C1 segment of cervical spinal cord (tissue), 14 donors: ENCODE measurements around the gene TDP1.
"Not testable (repeated sequence)": the region's sequence is repeated elsewhere in the genome, so short reads cannot be mapped to it uniquely, and the experiment has no call there.

Source experiments
- DNase-seq, 14 donors: peaks; one replicate each; lab custom pipeline; 2025; lab: John Stamatoyannopoulos, UW

TDP1 gene

DNA sequence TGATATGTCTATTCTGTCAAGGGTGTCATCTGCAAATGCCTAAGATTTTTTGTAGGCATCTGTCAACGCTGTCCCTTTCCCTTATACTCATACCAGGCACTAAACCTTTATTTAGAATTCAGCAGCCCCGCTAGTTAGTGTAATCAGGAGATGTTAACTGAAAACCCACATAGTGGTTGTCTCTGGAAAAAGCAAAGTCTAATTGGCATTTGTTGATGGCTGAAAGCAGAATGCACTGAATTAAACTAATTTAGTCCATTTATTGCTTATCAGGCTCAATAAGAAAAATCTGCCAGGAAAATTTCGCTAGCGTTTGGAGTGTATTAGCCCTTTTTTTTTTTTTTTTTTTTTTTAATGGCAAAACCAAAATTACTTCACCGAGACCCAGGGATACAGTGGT lies 34.5 kb downstream of the TDP1 start:
- no peak for DNase-seq

DNA sequence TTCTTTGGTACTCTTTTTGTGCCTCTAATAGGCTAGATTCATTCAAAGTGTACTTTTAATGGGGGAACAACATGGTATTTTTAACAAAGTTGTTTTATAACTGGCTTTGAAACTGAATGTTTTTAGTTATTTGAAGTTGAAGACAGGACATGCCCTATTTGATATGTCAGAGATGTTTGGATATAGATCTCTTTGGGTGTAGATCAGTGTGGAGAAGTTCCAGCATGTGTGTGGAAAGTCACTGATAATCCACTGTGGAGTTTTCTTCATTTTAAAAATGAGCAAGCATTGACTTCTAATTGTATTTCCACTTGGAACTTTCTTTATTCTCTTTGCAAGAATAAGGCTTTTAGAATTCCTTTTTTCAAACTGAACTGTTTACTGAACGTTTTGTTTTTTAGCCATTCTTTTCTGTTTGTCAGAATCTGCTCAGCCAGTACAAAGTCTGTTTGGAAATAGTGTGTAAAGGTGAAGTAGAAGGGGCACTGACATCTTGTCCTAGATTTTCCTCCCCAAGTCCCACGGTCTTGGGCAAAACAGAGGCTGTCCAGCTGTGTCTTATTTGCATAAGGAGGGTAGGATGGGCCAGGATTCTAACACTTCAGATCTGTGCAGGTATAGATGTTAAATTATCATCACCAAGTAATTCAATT lies 35.0 kb downstream of the TDP1 start:
- DNase-seq, result no peak

DNA sequence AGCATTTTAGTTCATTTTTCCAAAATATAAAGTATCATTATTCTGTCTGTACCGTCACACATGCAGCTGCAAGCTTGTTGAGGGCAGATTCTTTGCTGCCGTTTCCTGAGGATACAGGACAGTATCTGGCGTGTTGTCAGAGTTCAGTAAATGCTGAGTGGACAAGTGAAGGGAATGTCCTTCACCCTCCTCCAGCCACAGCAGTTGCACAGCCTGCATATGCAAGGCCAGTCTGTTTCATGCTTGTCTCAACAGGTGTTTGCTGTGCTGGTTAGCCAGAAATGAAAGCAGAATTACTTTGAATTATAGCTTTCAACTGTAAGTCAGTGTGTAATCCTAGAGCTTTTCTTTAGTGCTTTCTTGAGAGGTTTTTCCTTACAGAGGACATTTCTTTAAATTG lies 36.5 kb downstream of the TDP1 start:
- no peak for DNase-seq

DNA sequence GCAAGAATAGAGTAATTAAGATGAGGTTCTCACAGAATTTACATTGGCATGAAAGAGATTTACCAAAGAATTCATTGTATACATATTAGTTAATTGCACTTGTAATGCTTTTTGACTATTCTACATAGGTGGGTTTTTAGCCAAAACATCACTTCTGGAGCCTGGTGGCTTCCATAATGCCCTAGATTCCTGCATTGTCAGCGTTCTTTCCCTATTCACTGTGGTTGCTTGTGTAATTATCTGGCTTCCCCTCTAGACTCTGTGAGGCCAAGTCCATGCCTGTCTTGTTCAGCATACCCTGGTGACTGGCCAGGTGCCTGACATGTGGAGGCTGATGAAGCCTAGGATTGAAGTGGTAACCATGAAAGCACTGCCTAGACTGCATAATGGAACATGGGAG lies 41.2 kb downstream of the TDP1 start:
- no peak for DNase-seq

DNA sequence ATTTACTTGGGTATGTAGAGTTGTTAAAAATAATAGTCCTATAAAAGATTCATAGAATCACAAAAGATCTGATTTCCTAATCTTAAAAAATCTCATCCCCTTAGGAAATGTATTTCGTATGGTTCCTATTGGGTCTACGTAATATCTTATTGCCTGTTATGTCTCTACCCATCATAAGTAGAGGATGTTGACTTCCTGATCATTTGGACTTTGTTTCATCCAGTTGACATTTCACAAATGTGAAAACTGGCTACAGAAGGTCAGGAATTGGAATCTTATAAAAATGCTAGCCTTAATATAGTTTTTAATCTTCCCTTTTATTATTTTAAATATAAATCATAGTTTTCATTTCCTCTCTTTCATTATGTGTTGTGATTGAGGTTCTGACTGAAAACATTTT lies 45.2 kb downstream of the TDP1 start:
- DNase-seq, result no peak

DNA sequence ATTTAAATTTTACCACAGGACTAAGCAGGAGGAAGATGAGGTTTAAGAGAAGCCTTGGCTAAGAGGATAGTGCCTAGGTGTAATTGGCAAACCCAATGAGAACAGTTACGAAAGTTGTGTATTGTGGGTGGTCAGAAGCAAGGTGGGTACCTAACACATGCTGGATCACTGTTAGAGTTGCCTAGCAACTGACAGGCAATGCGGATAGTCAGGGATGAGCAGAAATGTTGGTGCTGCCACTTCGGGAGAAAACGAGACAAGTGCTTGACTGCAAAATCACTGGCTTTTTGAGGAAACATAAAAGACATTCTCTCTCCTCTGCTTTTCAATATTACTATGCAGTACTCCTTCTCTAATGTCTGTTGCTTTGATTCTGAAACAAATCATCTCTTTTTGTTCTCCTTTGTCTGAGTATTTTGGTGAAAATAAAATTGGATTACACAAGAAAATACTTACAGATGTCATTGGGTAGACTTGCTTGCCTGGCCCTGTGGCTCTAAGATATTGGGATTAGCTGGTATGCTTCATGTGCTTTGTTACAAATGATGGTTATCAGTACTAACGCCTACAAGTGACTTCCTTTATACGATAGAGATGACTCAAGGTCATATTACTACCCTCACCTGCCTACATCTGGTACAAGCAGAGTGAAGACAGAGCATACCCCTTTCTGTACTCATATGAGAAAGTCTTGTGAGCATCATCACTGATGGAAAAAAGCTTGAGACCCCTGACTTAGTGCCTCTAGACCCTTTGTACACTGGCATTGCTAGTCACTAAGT lies 48.0 kb downstream of the TDP1 start:
- no peak for DNase-seq

DNA sequence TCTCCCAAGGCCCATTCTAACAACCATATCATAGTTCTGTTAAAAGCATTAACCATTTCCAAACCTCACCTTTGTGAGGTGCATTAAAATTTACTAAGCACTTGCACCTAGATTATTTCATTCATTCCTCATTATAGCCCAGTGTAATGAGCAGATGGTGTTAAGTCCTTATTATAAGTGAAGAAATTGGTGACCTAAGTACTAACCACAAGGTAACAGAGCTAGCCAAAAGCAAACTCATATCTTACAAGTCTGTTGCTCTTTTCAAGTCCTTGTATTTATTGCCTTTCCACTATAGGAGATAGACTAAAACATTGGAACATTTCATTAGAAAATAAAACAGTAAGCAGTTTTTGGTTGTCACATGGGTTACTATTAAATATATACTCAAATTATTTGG lies 49.7 kb downstream of the TDP1 start:
- no peak for DNase-seq

DNA sequence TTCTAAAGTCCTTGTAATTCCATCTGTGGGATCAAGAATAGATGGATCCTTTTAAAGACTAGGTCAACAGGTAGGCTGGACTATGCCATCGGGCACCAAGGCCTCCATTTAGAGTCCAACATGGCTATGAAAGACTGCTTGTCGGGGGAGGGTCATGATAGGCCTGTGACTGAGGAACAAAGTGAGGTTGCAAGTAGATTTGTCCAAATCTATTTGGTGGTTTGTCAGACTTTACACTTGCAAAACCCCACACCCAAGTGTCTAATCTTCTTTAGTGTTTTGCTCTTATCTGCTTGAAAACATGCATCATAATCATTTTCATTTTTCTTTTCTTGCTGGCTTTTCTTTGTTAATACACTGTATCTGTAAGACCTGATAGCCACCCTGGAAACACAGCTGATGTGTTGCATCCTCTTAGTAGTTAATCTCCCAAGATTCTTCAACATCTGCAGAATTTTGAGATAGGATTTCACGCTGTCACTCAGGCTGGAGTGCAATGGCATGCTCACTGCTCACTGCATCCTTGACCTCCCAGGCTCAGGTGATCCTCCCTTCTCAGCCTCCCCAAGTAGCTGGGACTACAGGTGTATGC lies 50.3 kb downstream of the TDP1 start:
- no peak for DNase-seq

DNA sequence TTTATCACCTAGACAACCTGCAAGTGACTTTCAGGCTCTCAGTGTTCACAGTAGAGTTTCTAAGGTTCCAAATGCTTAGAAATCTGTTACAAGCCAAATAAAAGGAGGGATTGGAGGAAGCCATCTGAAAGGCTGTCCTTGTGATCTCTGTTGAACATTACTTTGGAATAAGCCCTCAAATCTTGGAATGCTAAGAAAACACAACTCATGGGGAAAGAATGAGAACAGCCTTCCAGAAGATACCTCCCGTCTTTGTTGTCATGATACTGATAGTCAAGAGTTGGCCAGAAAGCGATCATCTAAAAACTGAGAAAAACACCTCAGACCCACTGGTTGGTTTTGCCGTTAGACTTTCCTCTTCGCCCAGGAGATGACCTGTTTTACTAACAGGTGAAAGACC lies 61.6 kb downstream of the TDP1 start:
- no peak for DNase-seq

DNA sequence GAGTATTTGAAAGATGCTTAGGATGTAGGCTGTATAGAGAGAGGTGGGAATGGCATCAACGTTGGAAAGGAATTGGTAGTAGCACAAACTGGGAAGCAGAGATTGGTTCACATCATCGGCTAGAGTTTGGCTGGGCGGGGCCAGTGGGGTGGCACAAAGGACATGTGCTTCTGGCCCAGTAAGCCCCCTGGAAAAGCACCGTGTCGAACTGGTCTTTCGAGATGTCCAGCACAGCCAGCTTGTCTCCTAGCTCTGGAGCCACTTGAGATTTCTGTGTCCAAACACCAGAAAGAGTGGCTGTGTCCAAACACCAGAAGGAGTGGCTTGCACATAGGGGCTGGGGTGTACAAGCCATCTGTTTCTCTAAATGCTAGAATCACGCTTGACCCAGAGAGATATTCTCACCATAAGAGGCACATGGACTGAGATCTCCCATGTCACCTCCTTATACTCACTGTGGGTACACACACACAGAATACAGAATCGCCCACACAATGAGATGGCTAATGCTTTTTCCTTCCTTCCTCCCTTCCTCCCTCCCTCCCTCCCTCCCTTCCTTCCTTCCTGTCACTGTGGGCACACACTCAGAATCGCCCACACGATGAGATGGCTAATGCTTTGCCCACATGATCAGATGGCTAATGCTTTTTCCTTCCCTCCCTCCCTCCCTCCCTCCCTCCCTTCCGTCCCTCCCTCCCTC lies 64.2 kb downstream of the TDP1 start:
- DNase-seq, result no peak

DNA sequence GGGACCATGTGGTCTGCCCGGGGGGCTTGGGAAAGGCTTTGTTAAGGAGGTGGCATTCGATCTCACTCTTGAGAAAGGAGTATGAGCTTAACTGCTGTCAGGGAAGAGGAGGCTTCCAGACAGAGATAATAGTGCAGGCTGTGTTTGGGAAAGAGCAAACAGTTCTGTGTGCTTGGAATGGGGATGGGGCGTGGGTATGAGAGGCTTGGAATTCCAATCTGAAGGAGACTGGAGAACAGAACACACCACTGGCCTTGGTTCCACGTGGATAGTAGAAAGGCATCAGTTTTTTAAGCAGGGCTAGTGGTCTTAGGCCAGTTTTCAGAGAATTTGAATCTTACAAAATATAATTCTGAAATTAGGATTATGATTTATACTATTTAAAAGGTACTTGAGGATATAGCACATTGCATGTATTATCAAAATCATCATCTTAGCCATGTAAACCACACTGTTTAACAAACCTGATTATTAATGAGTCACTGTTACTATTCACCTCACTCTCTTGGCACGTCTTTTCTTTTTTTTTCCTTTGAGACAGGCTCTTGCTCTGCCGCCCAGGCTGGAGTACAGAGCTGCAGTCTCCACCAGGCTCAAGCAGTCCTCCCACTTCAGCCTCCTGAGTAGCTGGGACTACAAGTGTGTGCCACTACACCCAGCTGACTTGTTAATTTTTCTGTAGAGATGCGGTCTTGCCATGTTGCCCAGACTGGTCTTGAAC lies 67.6 kb downstream of the TDP1 start:
- no peak for DNase-seq

DNA sequence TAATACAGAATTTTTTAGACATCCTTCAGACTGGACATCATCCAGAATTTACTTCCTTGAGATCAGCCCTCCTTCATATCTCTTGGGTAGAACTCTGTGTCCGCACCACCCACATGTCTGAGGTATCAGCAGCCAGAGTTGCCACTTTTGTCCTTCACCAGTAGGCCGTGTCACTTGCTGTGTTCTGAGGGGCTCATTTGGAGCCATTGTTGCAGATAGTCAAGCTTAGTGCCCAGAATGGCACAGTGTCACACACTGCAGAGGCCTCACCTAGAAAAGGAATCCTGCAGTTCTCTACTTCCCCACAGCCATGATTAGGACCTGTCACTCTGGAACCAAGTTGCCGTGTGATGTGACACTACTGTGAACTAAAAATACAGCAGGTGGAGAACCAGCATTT lies 69.2 kb downstream of the TDP1 start:
- no peak for DNase-seq

DNA sequence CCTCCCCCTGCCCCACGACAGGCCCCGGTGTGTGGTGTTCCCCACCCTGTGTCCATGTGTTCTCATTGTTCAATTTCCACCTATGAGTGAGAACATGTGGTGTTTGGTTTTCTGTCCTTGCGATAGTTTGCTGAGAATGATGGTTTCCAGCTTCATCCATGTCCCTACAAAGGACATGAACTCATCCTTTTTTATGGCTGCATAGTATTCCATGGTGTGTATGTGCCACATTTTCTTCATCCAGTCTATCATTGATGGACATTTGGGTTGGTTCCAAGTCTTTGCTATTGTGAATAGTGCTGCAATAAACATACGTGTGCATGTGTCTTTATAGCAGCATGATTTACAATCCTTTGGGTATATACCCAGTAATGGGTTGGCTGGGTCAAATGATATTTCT lies 70.9 kb downstream of the TDP1 start:
- DNase-seq, result not testable (repeated sequence)

DNA sequence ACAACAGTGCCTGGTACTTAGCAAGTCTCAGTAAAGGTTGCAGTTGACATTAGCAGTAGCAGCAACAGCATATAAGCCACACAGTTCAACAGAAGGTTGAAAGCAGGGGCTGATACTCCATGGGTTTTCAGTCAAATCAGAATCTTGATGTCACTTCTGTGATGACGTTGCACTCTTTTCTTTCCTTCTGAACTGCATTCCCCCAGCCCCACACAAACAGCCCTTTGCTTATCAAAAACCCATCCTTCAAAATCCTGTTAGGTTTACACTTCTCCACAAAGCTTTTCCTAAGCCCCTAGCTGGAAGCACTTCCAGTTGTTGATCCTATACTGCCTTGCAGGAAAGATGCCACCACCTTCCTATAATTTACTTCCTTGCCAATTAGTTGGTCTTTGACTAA lies 72.1 kb downstream of the TDP1 start:
- no peak for DNase-seq

DNA sequence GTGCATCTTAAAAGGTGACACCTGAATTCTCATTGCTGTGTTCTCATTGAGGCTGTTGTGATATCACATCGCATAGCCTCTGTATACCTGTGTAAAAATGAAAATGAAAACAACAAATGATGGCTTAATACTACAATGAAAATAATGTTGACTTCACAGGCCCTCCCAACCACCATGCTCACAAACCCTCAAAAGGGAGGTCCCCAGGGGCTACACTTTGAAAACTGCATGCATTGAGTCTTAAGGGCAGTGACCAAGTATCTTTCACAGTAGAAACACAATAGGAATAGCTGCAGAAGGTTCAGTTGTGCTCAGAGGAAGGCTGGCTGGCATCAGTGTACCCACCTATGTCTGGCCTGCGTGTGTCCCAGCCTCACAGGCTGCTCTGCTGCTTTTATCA lies 78.4 kb downstream of the TDP1 start:
- DNase-seq, result no peak

DNA sequence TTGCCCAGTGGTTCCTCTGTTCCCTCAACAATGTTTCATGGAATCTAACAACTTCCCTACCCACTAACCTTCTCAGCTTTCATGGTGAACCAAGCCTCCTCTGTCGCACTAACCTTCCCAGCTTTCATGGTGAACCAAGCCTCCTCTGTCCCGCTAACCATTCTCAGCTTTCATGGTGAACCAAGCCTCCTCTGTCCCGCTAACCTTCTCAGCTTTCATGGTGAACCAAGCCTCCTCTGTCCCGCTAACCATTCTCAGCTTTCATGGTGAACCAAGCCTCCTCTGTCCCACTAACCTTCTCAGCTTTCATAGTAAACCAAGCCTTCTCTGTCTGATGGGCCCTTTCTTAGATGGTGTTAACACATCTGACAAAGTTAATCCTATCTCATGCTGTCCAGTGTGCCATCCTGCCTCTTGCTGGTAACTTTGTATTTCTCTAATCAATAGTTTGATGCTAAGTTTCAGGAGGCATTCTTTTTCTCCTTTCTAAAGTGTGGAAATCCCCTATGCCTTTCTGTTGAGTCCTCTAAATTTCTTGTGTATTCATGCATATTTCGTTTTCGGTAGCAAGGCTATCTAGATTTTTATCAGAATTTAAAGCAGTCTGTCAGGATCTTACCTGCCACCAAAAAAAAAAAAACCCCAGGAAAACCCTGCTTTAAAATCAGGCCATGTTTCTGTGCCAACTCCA lies 79.3 kb downstream of the TDP1 start:
- no peak for DNase-seq

DNA sequence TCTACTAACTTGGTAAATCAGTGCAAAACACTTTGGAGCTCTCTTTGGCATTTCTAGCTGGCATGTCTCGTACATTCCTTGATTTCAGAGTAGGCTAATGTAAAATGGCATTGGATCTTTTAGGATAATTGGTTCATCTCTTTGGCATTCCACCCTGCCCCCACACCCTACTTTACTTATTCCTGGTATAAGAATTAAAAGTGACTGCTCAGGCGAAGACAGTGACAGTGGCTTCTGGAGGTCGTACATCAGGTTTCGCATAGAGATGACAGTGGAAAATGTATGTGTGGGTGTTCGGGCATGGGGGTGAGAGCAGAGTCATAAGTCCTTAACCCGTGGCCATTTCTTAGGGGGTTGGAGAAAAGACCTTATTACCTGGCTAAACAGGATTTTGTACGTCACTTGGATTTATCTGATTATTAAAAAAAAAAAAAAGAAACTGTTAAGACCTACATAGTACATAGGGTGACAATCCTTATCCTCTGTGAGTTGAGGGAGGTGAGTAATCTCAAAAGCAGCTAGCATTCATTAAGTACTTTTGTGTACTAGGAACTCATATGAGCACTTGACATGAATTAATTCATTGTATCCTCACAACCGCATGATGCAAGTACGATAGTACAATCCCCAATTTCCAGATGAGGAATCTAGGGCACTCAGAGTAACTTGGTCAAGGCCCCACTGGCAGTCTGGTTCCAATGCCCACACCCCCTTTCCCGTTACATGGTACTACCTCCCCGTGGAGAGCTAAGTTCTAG lies 83.7 kb downstream of the TDP1 start:
- no peak for DNase-seq

DNA sequence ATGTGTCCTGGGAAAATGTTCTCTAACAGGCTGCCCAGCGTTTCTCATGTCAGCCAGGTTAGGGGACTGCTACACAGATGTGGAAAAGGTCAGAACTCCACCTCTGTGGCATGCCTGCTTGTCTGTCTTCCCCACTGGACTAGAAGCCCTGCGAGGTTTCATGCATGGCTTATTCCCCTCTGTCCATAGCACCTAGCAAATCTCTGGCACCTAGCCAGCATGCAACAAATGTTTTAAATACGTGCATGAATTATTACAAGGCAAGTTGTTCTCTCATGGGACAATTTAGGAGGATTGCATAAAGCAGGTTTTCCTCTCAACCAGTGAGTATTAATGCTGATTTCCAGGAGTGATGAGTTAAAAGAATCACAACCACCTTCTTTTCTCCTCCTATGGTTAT lies 84.7 kb downstream of the TDP1 start:
- no peak for DNase-seq

DNA sequence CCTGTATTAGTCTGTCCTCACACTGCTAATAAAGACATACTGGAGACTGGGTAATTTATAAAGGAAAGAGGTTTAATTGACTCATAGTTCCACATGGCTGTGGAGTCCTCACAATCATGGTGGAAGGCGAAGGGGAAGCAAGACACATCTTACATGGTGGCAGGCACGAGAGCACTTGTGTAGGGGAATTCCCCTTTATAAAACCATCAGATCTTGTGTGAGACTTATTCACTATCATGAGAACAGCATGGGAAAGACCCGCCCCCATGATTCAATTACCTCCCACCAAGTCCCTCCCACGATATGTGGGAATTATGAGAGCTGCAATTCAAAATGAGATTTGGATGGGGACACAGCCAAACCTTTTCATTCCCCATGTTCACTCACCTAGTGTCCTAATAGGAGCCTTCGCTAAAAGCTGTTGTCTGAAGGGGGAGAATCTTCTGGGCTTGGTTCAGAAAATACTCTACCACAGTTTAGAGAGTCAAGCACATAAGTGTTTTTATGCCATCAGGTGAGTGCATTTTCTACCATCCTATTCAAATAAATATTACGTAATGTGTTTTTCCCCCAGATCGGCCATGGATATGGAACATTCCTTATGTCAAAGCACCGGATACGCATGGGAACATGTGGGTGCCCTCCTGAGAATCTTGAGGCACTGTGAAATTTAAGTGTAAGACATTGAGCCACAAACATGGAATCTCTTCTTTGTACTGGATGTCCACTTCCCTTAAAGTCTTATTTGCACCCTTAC lies 86.9 kb downstream of the TDP1 start:
- DNase-seq, result no peak

DNA sequence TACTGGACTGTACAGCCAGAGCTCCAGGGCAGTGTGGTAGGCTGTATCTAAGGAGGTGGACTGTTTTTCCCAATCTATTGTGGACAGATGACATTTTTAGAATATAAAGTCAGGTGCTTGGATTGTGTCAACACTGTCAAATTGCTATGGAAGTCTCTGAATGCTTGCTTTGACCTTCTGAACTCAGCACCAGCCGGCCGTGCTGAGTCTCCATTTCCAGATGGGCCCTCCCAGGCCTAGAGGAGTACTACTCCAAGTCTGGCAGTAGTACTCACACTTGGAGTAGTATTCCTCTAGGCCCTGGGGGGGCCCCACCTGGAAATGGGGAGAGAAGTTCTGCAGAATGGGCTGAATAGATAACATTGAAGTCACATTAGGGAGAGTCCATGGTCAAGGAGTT lies 89.9 kb downstream of the TDP1 start:
- DNase-seq, result no peak
